AG04450 (cell line): ENCODE results near the gene CLEC14A. TPM values are rescaled to one million over a fixed set of nuclear protein-coding genes. Genes with fewer than 3 reads are reported as not detected.

Experiments
- CTCF ChIA-PET: fragments of 300-600, 350-600 bp; formaldehyde crosslinking; extraction: SDS; loops from one replicate; lab custom pipeline; 2022; ENCODE audit warnings: antibody characterized with exemption, inconsistent platforms; lab: Charles Lee
- POLR2A ChIA-PET: fragments of 350-600 bp; formaldehyde crosslinking; extraction: SDS; loops from one replicate; lab custom pipeline; 2021; ENCODE audit warnings: antibody characterized with exemption, inconsistent platforms; lab: Yijun Ruan, JAX
- DNase-seq: peaks from one replicate; pipeline ENCODE4 v3.0.0-alpha.2; 2011; ENCODE audit warnings: low read depth, low spot score
- H3K27ac ChIP-seq: one replicate; pipeline ENCODE4 v1.5.1; 2012; ENCODE audit warnings: low read depth, low read length, control low read depth
- H3K27me3 ChIP-seq: one replicate; pipeline ENCODE4 v1.6.0; 2012; ENCODE audit warnings: low read length; ENCODE audit not compliant: control insufficient read depth, insufficient read depth
- H3K4me3 ChIP-seq: 2 replicates; pipeline ENCODE4 v1.5.1; 2011; ENCODE audit warnings: mild to moderate bottlenecking, low read depth, low read length, control low read depth
- H3K9me3 ChIP-seq: 2 replicates; pipeline ENCODE4 v1.5.1; 2012; ENCODE audit warnings: low read length; ENCODE audit not compliant: control insufficient read depth, insufficient read depth
- polyA plus RNA-seq: library from polyadenylated mRNA; depleted of rRNA; stranded (reverse); fragments of >200 nt; gene quantifications from 2 replicates; pipeline ENCODE4 v1.2.3, GENCODE V29; 2011; rRNA removed
- TF ChIP-seq, protein P1 (sequence below): IDR thresholded peaks from 2 replicates; pipeline ENCODE4 v1.5.1; 2011; ENCODE audit warnings: low read depth, low read length, control low read depth, inconsistent platforms

The CLEC14A gene
- polyA plus RNA-seq, 1 experiment = 0.25 TPM

- Histone ChIP-seq H3K27ac (no peak overlapping the region), H3K9me3 (peaks cover 2% of the 10 kb centered on the region), H3K27me3 (peaks cover 3% of the 10 kb centered on the region), H3K4me3 (no peak overlapping the region)
- TF ChIP-seq, protein P1, sequence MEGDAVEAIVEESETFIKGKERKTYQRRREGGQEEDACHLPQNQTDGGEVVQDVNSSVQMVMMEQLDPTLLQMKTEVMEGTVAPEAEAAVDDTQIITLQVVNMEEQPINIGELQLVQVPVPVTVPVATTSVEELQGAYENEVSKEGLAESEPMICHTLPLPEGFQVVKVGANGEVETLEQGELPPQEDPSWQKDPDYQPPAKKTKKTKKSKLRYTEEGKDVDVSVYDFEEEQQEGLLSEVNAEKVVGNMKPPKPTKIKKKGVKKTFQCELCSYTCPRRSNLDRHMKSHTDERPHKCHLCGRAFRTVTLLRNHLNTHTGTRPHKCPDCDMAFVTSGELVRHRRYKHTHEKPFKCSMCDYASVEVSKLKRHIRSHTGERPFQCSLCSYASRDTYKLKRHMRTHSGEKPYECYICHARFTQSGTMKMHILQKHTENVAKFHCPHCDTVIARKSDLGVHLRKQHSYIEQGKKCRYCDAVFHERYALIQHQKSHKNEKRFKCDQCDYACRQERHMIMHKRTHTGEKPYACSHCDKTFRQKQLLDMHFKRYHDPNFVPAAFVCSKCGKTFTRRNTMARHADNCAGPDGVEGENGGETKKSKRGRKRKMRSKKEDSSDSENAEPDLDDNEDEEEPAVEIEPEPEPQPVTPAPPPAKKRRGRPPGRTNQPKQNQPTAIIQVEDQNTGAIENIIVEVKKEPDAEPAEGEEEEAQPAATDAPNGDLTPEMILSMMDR = no peak
- no peak for DNase-seq
- ChIA-PET CTCF (interaction anchor here (0.6 to 2.3 kb wide), 7 partner anchors 8 to 395 kb away, joined by 3 to 15 read pairs (median 5); no protein-coding TSS in a partner anchor), POLR2A (no interaction called here)
These were observed 50.6 kb downstream of the CLEC14A start for GRCh38 chr14:38205119-38205813.

DNA sequence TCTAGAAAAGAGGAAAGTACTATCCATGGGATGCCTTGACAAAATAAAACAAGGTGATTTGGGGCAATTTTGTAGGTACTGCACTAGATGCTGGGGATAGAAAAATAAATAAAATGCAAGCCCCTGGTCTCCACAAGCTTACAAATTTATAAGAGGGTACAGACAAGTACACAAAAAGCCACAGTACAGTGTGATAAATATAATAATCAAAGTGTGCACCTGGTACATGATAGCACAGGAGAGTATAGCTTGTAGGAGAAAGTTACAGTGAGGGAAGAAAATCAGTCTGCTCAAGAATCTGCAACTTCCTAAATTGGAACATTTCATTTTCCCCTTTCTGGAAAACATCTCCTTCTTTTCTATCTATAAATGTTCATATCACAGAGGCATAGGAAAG lies 51.2 kb downstream of the CLEC14A start:
- ChIA-PET CTCF (interaction anchor here (0.8 to 2.3 kb wide), 7 partner anchors 7 to 396 kb away, joined by 3 to 15 read pairs (median 4); no protein-coding TSS in a partner anchor), POLR2A (no interaction called here)
- Histone ChIP-seq H3K27ac (no peak overlapping the region), H3K9me3 (peaks cover 2% of the 10 kb centered on the region), H3K27me3 (peaks cover under 1% of the 10 kb centered on the region), H3K4me3 (no peak overlapping the region)
- no peak for DNase-seq
- TF ChIP-seq, protein P1 = no peak

Other genes starting within 250 kb of the CLEC14A start
- 1.0 and 1.2 TPM in 2 replicates for gene SSTR1, start 48.2 kb downstream of the CLEC14A start, polyA plus RNA-seq